Hematopoietic multipotent progenitor cell treated with erythropoietin and hydrocortisone succinate and interleukin-3 and kit ligand, for 15 days (in vitro differentiated cells): ENCODE data around the gene CTBP2.

Experiments
- DNase-seq: peaks from one replicate; pipeline ENCODE4 v3.0.0-alpha.2; 2015; ENCODE audit warnings: low spot score

CTBP2 gene

GRCh38 chr10:124941823-124942222 lies 218.5 kb downstream of the CTBP2 start, which contains the start of gene ZRANB1:
Gene ZRANB1, plus strand, starts transcription at chr10:124942123. Its CDS starts 371 bp downstream, at chr10:124942494.
- no peak for DNase-seq

GRCh38 chr10:124939290-124939689 lies 221.1 kb downstream of the CTBP2 start:
- no peak for DNase-seq

- DNase-seq: no peak
Measured at GRCh38 chr10:124936813-124937212, 223.6 kb downstream of the CTBP2 start.

- DNase-seq: no peak
Measured at GRCh38 chr10:124935946-124936345, 224.4 kb downstream of the CTBP2 start.
